ENCODE data around the gene AP3B2. TPM values are rescaled to one million over a fixed set of nuclear protein-coding genes. Genes with fewer than 3 reads are reported as not detected.
A peak's percentile ranks its signal among the peaks of the same experiment; 100 is the strongest.

The AP3B2 gene
- total RNA-seq, 1 experiment from 2014 or later = 0.11 TPM

DNA sequence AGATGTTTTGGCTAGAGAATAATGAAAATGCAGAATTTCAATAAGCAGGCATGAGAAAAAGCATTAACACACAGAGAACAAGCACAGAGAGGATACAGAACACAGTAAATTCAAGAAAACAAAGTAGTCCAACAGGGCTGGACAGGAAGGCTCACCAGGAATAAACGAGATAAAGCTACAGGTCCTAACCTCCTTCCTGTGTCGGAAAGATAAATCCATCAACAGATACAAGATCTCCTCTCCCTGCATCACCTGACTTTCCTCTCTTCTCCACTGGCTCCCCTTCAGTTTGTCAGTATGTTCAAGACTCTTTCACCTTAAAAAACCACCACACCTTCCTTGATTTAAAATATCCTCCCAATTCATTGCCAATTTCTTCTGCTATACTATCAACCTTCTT lies 73.9 kb downstream of the AP3B2 start:
- no peaks in the 10 kb centered on the region for H3K4me1 ChIP-seq (replicated peaks)
- no peak overlapping the region for H3K4me3 ChIP-seq
- no peak overlapping the region for H3K27ac ChIP-seq
- peaks cover 6% of the 10 kb centered on the region; the same call in 1 of the 2 replicates for H3K27me3 ChIP-seq (replicated peaks)
- H3K36me3 ChIP-seq = no peaks in the 10 kb centered on the region
- H3K9me3 ChIP-seq (replicated peaks) = no peaks in the 10 kb centered on the region
- DNase-seq (ENCODE audit: low read depth in 1 of 2, low spot score in 2 of 2) = no peak

DNA sequence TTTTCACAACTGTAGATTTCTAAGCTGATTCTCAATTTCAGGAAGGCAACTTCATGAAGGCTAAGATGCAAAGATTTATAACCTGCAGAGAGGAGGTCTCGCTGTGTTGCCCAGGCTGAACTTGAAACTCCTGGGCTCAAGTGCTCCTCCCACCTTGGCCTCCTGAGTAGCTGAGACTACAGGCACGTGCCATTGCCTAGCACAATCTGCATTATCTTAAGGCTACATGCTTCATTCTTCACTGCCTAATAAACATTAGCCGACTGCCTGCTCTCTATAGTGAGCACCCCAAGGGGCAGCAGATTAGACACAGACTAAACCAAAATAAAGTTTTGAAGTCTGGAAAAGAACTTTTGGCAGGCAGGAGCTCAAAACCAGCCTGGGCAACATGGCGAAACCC lies 79.6 kb downstream of the AP3B2 start:
- no peak for DNase-seq (ENCODE audit: low read depth in 1 of 2, low spot score in 2 of 2)
- no peaks in the 10 kb centered on the region for H3K4me1 ChIP-seq (replicated peaks)
- no peaks in the 10 kb centered on the region for H3K9me3 ChIP-seq (replicated peaks)
- H3K27me3 ChIP-seq (replicated peaks) = peaks cover 6% of the 10 kb centered on the region
- no peaks in the 10 kb centered on the region for H3K36me3 ChIP-seq
- H3K4me3 ChIP-seq = no peak overlapping the region
- no peak overlapping the region for H3K27ac ChIP-seq

GRCh38 chr15:82625136-82625535 lies 84.5 kb downstream of the AP3B2 start:
- no peak overlapping the region for H3K27ac ChIP-seq
- peak in 1 of 2 experiments; percentile 22 for DNase-seq (ENCODE audit: low read depth in 1 of 2, low spot score in 2 of 2)
- H3K36me3 ChIP-seq = no peaks in the 10 kb centered on the region
- no peaks in the 10 kb centered on the region for H3K9me3 ChIP-seq (replicated peaks)
- H3K4me3 ChIP-seq = no peak overlapping the region
- no peaks in the 10 kb centered on the region; the same call in 1 of the 2 replicates for H3K27me3 ChIP-seq (replicated peaks)
- H3K4me1 ChIP-seq (replicated peaks) = no peaks in the 10 kb centered on the region

- no peak for DNase-seq (ENCODE audit: low read depth in 1 of 2, low spot score in 2 of 2)
- no peak overlapping the region for H3K4me3 ChIP-seq
- no peaks in the 10 kb centered on the region for H3K36me3 ChIP-seq
- no peaks in the 10 kb centered on the region for H3K9me3 ChIP-seq (replicated peaks)
- no peaks in the 10 kb centered on the region; the same call in 1 of the 2 replicates for H3K27me3 ChIP-seq (replicated peaks)
- no peaks in the 10 kb centered on the region for H3K4me1 ChIP-seq (replicated peaks)
- no peak overlapping the region for H3K27ac ChIP-seq
Observed at GRCh38 chr15:82624438-82624837, 85.2 kb downstream of the AP3B2 start.

GRCh38 chr15:82624008-82624407 lies 85.7 kb downstream of the AP3B2 start:
- Histone ChIP-seq H3K4me3 (no peak overlapping the region), H3K4me1 (replicated peaks) (no peaks in the 10 kb centered on the region), H3K36me3 (no peaks in the 10 kb centered on the region), H3K27ac (no peak overlapping the region), H3K9me3 (replicated peaks) (no peaks in the 10 kb centered on the region), H3K27me3 (replicated peaks) (no peaks in the 10 kb centered on the region; the same call in 1 of the 2 replicates)
- no peak for DNase-seq (ENCODE audit: low read depth in 1 of 2, low spot score in 2 of 2)

GRCh38 chr15:82621970-82622369 lies 87.7 kb downstream of the AP3B2 start:
- no peaks in the 10 kb centered on the region for H3K36me3 ChIP-seq
- no peaks in the 10 kb centered on the region; the same call in 1 of the 2 replicates for H3K27me3 ChIP-seq (replicated peaks)
- no peaks in the 10 kb centered on the region for H3K4me1 ChIP-seq (replicated peaks)
- H3K9me3 ChIP-seq (replicated peaks) = no peaks in the 10 kb centered on the region
- H3K27ac ChIP-seq = no peak overlapping the region
- H3K4me3 ChIP-seq = no peak overlapping the region
- no peak for DNase-seq (ENCODE audit: low read depth in 1 of 2, low spot score in 2 of 2)

GRCh38 chr15:82613747-82614146 lies 95.9 kb downstream of the AP3B2 start:
- no peaks in the 10 kb centered on the region; the same call in 1 of the 2 replicates for H3K27me3 ChIP-seq (replicated peaks)
- H3K36me3 ChIP-seq = no peaks in the 10 kb centered on the region
- H3K27ac ChIP-seq = no peak overlapping the region
- H3K9me3 ChIP-seq (replicated peaks) = no peaks in the 10 kb centered on the region
- no peaks in the 10 kb centered on the region for H3K4me1 ChIP-seq (replicated peaks)
- DNase-seq (ENCODE audit: low read depth in 1 of 2, low spot score in 2 of 2) = no peak
- H3K4me3 ChIP-seq = no peak overlapping the region

- no peak for DNase-seq (ENCODE audit: low read depth in 1 of 2, low spot score in 2 of 2)
- Histone ChIP-seq H3K4me1 (replicated peaks) (no peaks in the 10 kb centered on the region), H3K27me3 (replicated peaks) (no peaks in the 10 kb centered on the region), H3K27ac (no peak overlapping the region), H3K4me3 (no peak overlapping the region), H3K9me3 (replicated peaks) (no peaks in the 10 kb centered on the region), H3K36me3 (no peaks in the 10 kb centered on the region)
Observed at GRCh38 chr15:82611348-82611747, 98.3 kb downstream of the AP3B2 start.

Other genes with a start within 250 kb of the AP3B2 start
- 1,874 and 2,652 TPM in 2 replicates for gene RPS17, start 169.4 kb downstream of the AP3B2 start, total RNA-seq (2014; rRNA removed; shearing (Covaris generic))
- 0.37 TPM in 1 of 2 replicates, not detected in the other for gene CPEB1, start 62.5 kb downstream of the AP3B2 start, total RNA-seq (2014; rRNA removed; shearing (Covaris generic))
- not detected in 2 replicates for gene FSD2, start 96.2 kb upstream of the AP3B2 start, total RNA-seq (2014; rRNA removed; shearing (Covaris generic))
- 4.7 and 4.8 TPM in 2 replicates for gene WHAMM, start 99.8 kb upstream of the AP3B2 start, total RNA-seq (2014; rRNA removed; shearing (Covaris generic))
- 0.41 and 1.2 TPM in 2 replicates for gene HOMER2, start 242.8 kb upstream of the AP3B2 start, total RNA-seq (2014; rRNA removed; shearing (Covaris generic))